Cardiac muscle cell (in vitro differentiated cells and primary cell): ENCODE results near the gene NR1D1. TPM values are rescaled to one million over a fixed set of nuclear protein-coding genes. Genes with fewer than 3 reads are reported as not detected.

Source experiments
- DNase-seq, 2 donors: peaks; one replicate each; pipeline versions ENCODE4 v3.0.0 to v3.0.0-alpha.2; 2010 to 2017; ENCODE audit warnings: low read depth in 1 of 2, low spot score in 1 of 2
- H3K27ac ChIP-seq: fragments of 200-600 bp; sonication (generic); 2 replicates; pipeline ENCODE4 v1.5.1; 2016
- H3K27me3 ChIP-seq: fragments of 200-600 bp; sonication (generic); 2 replicates; pipeline ENCODE4 v1.6.0; 2016; ENCODE audit warnings: control low read depth
- H3K36me3 ChIP-seq: fragments of 200-600 bp; sonication (generic); 2 replicates; pipeline ENCODE4 v1.5.1; 2016; ENCODE audit warnings: control low read depth
- H3K4me1 ChIP-seq: fragments of 200-600 bp; sonication (generic); 2 replicates; pipeline ENCODE4 v1.8.1; 2017; ENCODE audit warnings: low read depth, mild to moderate bottlenecking, mixed run types
- H3K4me3 ChIP-seq: fragments of 200-600 bp; sonication (generic); 2 replicates; pipeline ENCODE4 v1.5.1; 2016; ENCODE audit warnings: mild to moderate bottlenecking
- H3K9me3 ChIP-seq: fragments of 200-600 bp; sonication (generic); 2 replicates; pipeline ENCODE4 v1.5.1; 2017; ENCODE audit warnings: low read depth, mild to moderate bottlenecking, control low read depth
- CTCF ChIP-seq: IDR thresholded peaks from 2 replicates; pipeline ENCODE4 v1.5.1; 2012; ENCODE audit warnings: low read depth, mild to moderate bottlenecking, low read length
- polyA plus RNA-seq: library from polyadenylated mRNA; unstranded; fragments of >200 nt; fragmentation: Nextera tagmentation; extraction: Ambion mirVana; gene quantifications from 2 replicates; pipeline ENCODE4 v1.2.1, GENCODE V29; 2016
- total RNA-seq: library from RNA; depleted of rRNA; stranded (reverse); fragments of >200 nt; gene quantifications from 2 replicates; pipeline ENCODE4 v1.2.3, GENCODE V29; 2016

The NR1D1 gene
- total and polyA plus RNA-seq, 2 experiments from 2014 or later: 1.7 to 3.7 TPM

- Histone ChIP-seq H3K36me3 (no peaks in the 10 kb centered on the region), H3K27me3 (no peaks in the 10 kb centered on the region), H3K4me3 (no peak overlapping the region), H3K9me3 (no peaks in the 10 kb centered on the region), H3K27ac (peak overlapping the region; percentile 89), H3K4me1 (peaks cover 76% of the 10 kb centered on the region)
- peak; percentile 25 for TF ChIP-seq CTCF
- peak in 1 of 2 donors; percentile 44 for DNase-seq
Observed at GRCh38 chr17:40069751-40070708, 30.4 kb downstream of the NR1D1 start.

GRCh38 chr17:40068917-40069750 is 31.3 kb downstream of the NR1D1 start:
- Histone ChIP-seq H3K4me1 (peaks cover 85% of the 10 kb centered on the region), H3K27ac (peak overlapping the region; percentile 89), H3K4me3 (no peak overlapping the region), H3K36me3 (no peaks in the 10 kb centered on the region), H3K9me3 (no peaks in the 10 kb centered on the region), H3K27me3 (no peaks in the 10 kb centered on the region)
- no peak for TF ChIP-seq CTCF
- peak; percentile 61 to 91 for DNase-seq

- DNase-seq: no peak
- Histone ChIP-seq H3K36me3 (no peaks in the 10 kb centered on the region), H3K27ac (peak overlapping the region; percentile 89), H3K9me3 (no peaks in the 10 kb centered on the region), H3K4me1 (peaks cover 85% of the 10 kb centered on the region), H3K27me3 (no peaks in the 10 kb centered on the region), H3K4me3 (no peak overlapping the region)
- TF ChIP-seq CTCF: no peak
Observed at GRCh38 chr17:40068584-40068916, 31.8 kb downstream of the NR1D1 start.

- Histone ChIP-seq H3K4me3 (no peak overlapping the region), H3K27me3 (no peaks in the 10 kb centered on the region), H3K27ac (peak overlapping the region; percentile 89), H3K36me3 (no peaks in the 10 kb centered on the region), H3K4me1 (peaks cover 81% of the 10 kb centered on the region), H3K9me3 (no peaks in the 10 kb centered on the region)
- DNase-seq: no peak
- TF ChIP-seq CTCF: no peak
Observed at GRCh38 chr17:40068129-40068581, 32.2 kb downstream of the NR1D1 start.

- Histone ChIP-seq H3K36me3 (no peaks in the 10 kb centered on the region), H3K4me3 (no peak overlapping the region), H3K9me3 (no peaks in the 10 kb centered on the region), H3K4me1 (peaks cover 77% of the 10 kb centered on the region), H3K27me3 (no peaks in the 10 kb centered on the region), H3K27ac (peak overlapping the region; percentile 89)
- TF ChIP-seq CTCF: no peak
- no peak for DNase-seq
Observed at GRCh38 chr17:40067710-40068109, 32.7 kb downstream of the NR1D1 start.
